Measurements from ENCODE around the gene SNRPD3.

Gene SNRPD3

DNA sequence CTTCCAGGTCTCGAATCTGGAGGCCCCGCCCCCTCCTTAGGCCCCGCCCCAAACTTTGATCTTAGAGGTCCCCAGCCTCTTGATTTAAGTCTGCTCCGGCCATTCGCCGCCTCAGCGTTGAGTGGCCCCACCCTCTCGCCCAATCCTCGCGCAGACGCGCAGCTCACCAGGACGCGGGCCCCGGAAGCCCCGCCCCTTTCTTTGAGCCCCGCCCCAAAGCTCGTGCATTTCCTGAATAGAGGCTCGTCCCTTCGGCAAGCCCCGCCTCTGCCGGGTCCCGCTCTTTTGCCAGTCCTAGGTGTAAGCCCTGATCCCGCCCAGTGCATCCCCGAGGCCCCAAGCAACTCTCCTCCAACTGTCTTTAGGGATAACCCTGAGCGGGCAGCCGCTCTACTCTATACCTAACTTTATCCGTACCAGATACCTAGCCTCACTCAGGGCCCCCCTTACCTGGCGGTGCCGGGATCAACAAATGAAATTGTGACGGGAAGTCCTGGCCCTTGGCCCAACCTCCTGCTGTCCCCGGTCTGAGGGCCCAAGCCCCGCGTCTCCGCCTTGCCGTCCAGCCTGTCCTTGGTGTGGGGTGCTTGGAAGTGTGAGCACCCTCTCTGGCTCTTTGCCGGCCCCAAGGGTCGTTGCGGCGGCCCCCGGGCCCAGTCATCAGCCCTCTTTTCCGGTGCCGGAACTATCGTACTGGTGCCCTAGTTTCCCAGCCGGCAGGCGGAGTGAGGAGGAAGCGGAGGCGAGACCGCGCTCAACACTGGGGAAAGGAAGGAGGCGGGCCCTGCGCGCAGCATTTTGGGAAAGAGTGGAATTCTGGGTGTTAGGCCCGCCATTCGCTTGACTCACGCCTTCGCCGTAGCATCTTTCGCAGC is at the start of gene SNRPD3:
TSS of gene SNRPD3 (plus strand) at position 835 of the 875 bp plus-strand sequence. CDS start 1,676 bp downstream, outside the sequence.
- H3K9me2 ChIP-seq (replicated peaks; ENCODE audit: low read depth, low read length), result no peaks in the 10 kb centered on the region
- H3K4me1 ChIP-seq (ENCODE audit: insufficient read depth, low read length, poor library complexity, severe bottlenecking), result peaks cover 56% of the 10 kb centered on the region
- TF ChIP-seq, protein P1, sequence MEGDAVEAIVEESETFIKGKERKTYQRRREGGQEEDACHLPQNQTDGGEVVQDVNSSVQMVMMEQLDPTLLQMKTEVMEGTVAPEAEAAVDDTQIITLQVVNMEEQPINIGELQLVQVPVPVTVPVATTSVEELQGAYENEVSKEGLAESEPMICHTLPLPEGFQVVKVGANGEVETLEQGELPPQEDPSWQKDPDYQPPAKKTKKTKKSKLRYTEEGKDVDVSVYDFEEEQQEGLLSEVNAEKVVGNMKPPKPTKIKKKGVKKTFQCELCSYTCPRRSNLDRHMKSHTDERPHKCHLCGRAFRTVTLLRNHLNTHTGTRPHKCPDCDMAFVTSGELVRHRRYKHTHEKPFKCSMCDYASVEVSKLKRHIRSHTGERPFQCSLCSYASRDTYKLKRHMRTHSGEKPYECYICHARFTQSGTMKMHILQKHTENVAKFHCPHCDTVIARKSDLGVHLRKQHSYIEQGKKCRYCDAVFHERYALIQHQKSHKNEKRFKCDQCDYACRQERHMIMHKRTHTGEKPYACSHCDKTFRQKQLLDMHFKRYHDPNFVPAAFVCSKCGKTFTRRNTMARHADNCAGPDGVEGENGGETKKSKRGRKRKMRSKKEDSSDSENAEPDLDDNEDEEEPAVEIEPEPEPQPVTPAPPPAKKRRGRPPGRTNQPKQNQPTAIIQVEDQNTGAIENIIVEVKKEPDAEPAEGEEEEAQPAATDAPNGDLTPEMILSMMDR (conservative IDR thresholded peaks at IDR 0.05; ENCODE audit: low read length), result no peak
- H3K4me2 ChIP-seq (ENCODE audit: low read depth, low read length, poor library complexity, severe bottlenecking), result peak within 1 kb of the TSS; percentile 93
- H3K79me2 ChIP-seq (ENCODE audit: insufficient read depth, low read length), result peaks cover 89% of the 10 kb centered on the region
- no peaks in the 10 kb centered on the region for H3K9me3 ChIP-seq (ENCODE audit: insufficient read depth, low read depth, low read length)
- H3K9ac ChIP-seq (ENCODE audit: low read depth, low read length, poor library complexity, severe bottlenecking), result peak within 1 kb of the TSS; percentile 98
- H4K20me1 ChIP-seq (ENCODE audit: insufficient read depth, low read length, poor library complexity, severe bottlenecking), result peaks cover 72% of the 10 kb centered on the region
- H3F3A ChIP-seq (ENCODE audit: low read depth), result no peaks in the 10 kb centered on the region
- peak within 1 kb of the TSS; percentile 97 for H3K4me3 ChIP-seq (ENCODE audit: low read length, poor library complexity, severe bottlenecking)
- H2AFZ ChIP-seq (ENCODE audit: low read length), result peak within 1 kb of the TSS; percentile 91
- peaks cover 4% of the 10 kb centered on the region for H3K27me3 ChIP-seq (ENCODE audit: insufficient read depth, low read length, poor library complexity, severe bottlenecking)
- peaks cover 22% of the 10 kb centered on the region for H3K36me3 ChIP-seq (ENCODE audit: insufficient read depth, low read length)

DNA sequence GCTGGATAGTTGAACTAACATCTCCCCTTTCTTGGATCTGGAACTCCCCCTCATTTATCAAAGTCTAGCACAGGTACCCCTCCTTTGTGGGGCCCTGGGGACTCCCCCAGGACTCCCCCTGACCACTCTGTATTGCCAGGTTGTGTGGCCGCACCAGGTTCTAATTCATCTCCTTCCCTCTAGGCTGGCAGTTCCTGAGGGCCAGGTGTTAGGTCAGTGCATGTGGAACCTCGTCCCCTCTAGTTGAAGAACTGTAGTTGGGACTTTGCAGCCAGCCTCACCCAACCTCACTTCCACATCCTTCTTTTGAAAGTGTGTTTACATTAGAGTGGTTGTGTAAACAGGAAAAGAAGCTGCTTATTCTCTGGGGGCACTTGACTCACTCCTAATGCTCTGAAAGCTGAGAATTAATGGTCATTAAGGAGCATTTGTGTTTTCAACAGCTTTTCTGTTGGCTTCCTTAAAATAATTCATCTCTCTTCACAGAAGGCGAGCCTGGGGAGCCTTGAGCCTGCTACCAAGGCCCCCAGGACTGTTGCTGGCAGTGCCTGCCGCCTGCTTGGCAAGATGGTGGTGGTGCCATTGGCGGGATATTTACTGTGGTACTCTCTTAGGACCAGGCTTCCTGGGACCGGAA is 48.9 kb upstream of the SNRPD3 start:
- H3K79me2 ChIP-seq (ENCODE audit: insufficient read depth, low read length), result no peaks in the 10 kb centered on the region
- peak overlapping the region; percentile 47; the same call in 1 of the 2 replicates for H2AFZ ChIP-seq (ENCODE audit: low read length)
- H3K9me2 ChIP-seq (replicated peaks; ENCODE audit: low read depth, low read length), result no peaks in the 10 kb centered on the region
- H3K4me1 ChIP-seq (ENCODE audit: insufficient read depth, low read length, poor library complexity, severe bottlenecking), result peaks cover 69% of the 10 kb centered on the region
- H3K9me3 ChIP-seq (ENCODE audit: insufficient read depth, low read depth, low read length), result no peaks in the 10 kb centered on the region
- H3K36me3 ChIP-seq (ENCODE audit: insufficient read depth, low read length), result no peaks in the 10 kb centered on the region
- no peak overlapping the region for H3K4me2 ChIP-seq (ENCODE audit: low read depth, low read length, poor library complexity, severe bottlenecking)
- no peak overlapping the region for H3K9ac ChIP-seq (ENCODE audit: low read depth, low read length, poor library complexity, severe bottlenecking)
- no peaks in the 10 kb centered on the region for H3K27me3 ChIP-seq (ENCODE audit: insufficient read depth, low read length, poor library complexity, severe bottlenecking)
- no peak overlapping the region for H3K4me3 ChIP-seq (ENCODE audit: low read length, poor library complexity, severe bottlenecking)
- peaks cover 9% of the 10 kb centered on the region; the same call in 1 of the 2 replicates for H3F3A ChIP-seq (ENCODE audit: low read depth)
- TF ChIP-seq, protein P1 (conservative IDR thresholded peaks at IDR 0.05; ENCODE audit: low read length), result no peak
- TF ChIP-seq EZH2phosphoT487 (IDR thresholded peaks at IDR 0.05; ENCODE audit: borderline replicate concordance), result no peak
- H4K20me1 ChIP-seq (ENCODE audit: insufficient read depth, low read length, poor library complexity, severe bottlenecking), result no peaks in the 10 kb centered on the region

DNA sequence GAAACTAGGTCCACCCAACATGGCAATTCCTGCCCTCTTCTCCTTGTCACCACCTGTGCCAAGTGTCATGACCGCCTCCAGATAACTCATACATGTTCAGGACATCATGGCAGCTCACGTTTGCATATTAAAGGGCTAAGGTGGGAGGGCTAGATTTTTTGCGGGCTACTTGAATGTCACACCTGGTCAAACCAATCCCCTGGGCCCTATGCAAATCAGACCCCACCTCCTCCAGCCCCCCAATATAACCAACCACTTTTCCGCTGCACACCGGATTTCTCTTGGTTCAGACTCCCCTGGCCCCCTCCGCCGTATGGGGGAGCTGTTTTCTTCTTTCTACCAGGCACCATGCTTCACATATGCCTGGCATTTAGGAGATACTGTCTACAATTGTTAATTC is 48.1 kb upstream of the SNRPD3 start:
- Histone ChIP-seq H3K27me3 (ENCODE audit: insufficient read depth, low read length, poor library complexity, severe bottlenecking) (no peaks in the 10 kb centered on the region), H3K4me1 (ENCODE audit: insufficient read depth, low read length, poor library complexity, severe bottlenecking) (peaks cover 70% of the 10 kb centered on the region), H3K79me2 (ENCODE audit: insufficient read depth, low read length) (no peaks in the 10 kb centered on the region), H2AFZ (ENCODE audit: low read length) (no peak overlapping the region), H3K4me2 (ENCODE audit: low read depth, low read length, poor library complexity, severe bottlenecking) (no peak overlapping the region), H3K9me2 (replicated peaks; ENCODE audit: low read depth, low read length) (no peaks in the 10 kb centered on the region), H3K9me3 (ENCODE audit: insufficient read depth, low read depth, low read length) (no peaks in the 10 kb centered on the region), H3K9ac (ENCODE audit: low read depth, low read length, poor library complexity, severe bottlenecking) (no peak overlapping the region), H3K36me3 (ENCODE audit: insufficient read depth, low read length) (no peaks in the 10 kb centered on the region), H4K20me1 (ENCODE audit: insufficient read depth, low read length, poor library complexity, severe bottlenecking) (no peaks in the 10 kb centered on the region), H3K4me3 (ENCODE audit: low read length, poor library complexity, severe bottlenecking) (no peak overlapping the region), H3F3A (ENCODE audit: low read depth) (peaks cover 9% of the 10 kb centered on the region; the same call in 1 of the 2 replicates)
- TF ChIP-seq, protein P1 (conservative IDR thresholded peaks at IDR 0.05; ENCODE audit: low read length), result no peak

Data from Loucy (cell line).